IMR-90 (cell line): Measurements from ENCODE around the gene ATP1A2. TPM values are rescaled to one million over a fixed set of nuclear protein-coding genes. Genes with fewer than 3 reads are reported as not detected.

ENCODE experiments used
- ATAC-seq: fragments of 200-7000 bp; cut with Tn5 transposase; 2 replicates; pipeline ENCODE4 v1.9.1; 2020; ENCODE audit warnings: low read depth, mild to moderate bottlenecking, moderate library complexity
- Bru-seq: library from RNA; stranded (reverse); fragments of 400-500 nt; gene quantifications from one replicate; lab custom pipeline; 2021; lab: Mats Ljungman, UMichigan
- BruChase-seq, 2 experiments: library from RNA; stranded (reverse); fragments of 400-500 nt; gene quantifications; one replicate each; lab custom pipeline; 2021; lab: Mats Ljungman, UMichigan
- BruUV-seq: library from RNA; stranded (reverse); fragments of 400-500 nt; replicated peaks from 2 replicates; lab custom pipeline; 2021; lab: Mats Ljungman, UMichigan
- CTCF ChIA-PET: fragments of 300-600 bp; formaldehyde crosslinking; extraction: SDS; loops from one replicate; lab custom pipeline; 2021; ENCODE audit warnings: antibody characterized with exemption; lab: Yijun Ruan, JAX
- POLR2A ChIA-PET: fragments of 300-600 bp; sonication (Branson Sonifier 250); formaldehyde crosslinking; loops from one replicate; lab custom pipeline; 2022; ENCODE audit warnings: antibody characterized with exemption; ENCODE audit not compliant: unreplicated experiment; lab: Charles Lee
- DNase-seq: peaks from one replicate; pipeline ENCODE4 v3.0.0; 2013
- H2AFZ ChIP-seq: replicated peaks from 2 replicates; pipeline ENCODE3; 2013; ENCODE audit warnings: low read length, mild to moderate bottlenecking; ENCODE audit not compliant: poor library complexity
- H2AK5ac ChIP-seq: 2 replicates; pipeline ENCODE4 v1.6.1; 2013; ENCODE audit warnings: low read depth, low read length, inconsistent platforms
- H2AK9ac ChIP-seq: replicated peaks from 2 replicates; pipeline ENCODE3; 2013; ENCODE audit warnings: mild to moderate bottlenecking, low read depth, low read length, moderate library complexity; ENCODE audit not compliant: poor library complexity
- H2BK120ac ChIP-seq: 2 replicates; pipeline ENCODE4 v1.6.1; 2013; ENCODE audit warnings: low read depth, low read length, inconsistent platforms
- H2BK15ac ChIP-seq: 3 replicates; pipeline ENCODE4 v1.6.1; 2013; ENCODE audit warnings: low read depth, low read length, inconsistent platforms
- H2BK20ac ChIP-seq: 2 replicates; pipeline ENCODE4 v1.6.1; 2013; ENCODE audit warnings: low read depth, mild to moderate bottlenecking, inconsistent platforms, low read length, moderate library complexity
- H2BK5ac ChIP-seq: 2 replicates; pipeline ENCODE4 v1.6.1; 2013; ENCODE audit warnings: mild to moderate bottlenecking, low read depth, low read length, inconsistent platforms; ENCODE audit not compliant: poor library complexity, severe bottlenecking
- H3K14ac ChIP-seq: replicated peaks from 2 replicates; pipeline ENCODE4 v1.6.1; 2013; ENCODE audit warnings: low read depth, low read length, inconsistent platforms
- H3K18ac ChIP-seq: 2 replicates; pipeline ENCODE4 v1.6.1; 2013; ENCODE audit warnings: low read depth, low read length, control low read depth
- H3K23ac ChIP-seq: 2 replicates; pipeline ENCODE4 v1.6.1; 2013; ENCODE audit warnings: low read depth, low read length, inconsistent platforms
- H3K27ac ChIP-seq: 2 replicates; pipeline ENCODE4 v1.5.1; 2013; ENCODE audit warnings: mild to moderate bottlenecking, control low read depth, low read length; ENCODE audit not compliant: insufficient read depth
- H3K27me3 ChIP-seq: 2 replicates; pipeline ENCODE4 v1.6.1; 2013; ENCODE audit warnings: low read length; ENCODE audit not compliant: control insufficient read depth, insufficient read depth
- H3K36me3 ChIP-seq: 2 replicates; pipeline ENCODE4 v1.6.1; 2013; ENCODE audit warnings: low read length, mixed read lengths; ENCODE audit not compliant: control insufficient read depth, insufficient read depth
- H3K4ac ChIP-seq: 2 replicates; pipeline ENCODE4 v1.6.1; 2013; ENCODE audit warnings: low read depth, low read length, inconsistent platforms
- H3K4me1 ChIP-seq: 2 replicates; pipeline ENCODE4 v1.6.1; 2013; ENCODE audit warnings: low read length, mixed read lengths; ENCODE audit not compliant: control insufficient read depth, insufficient read depth
- H3K4me2 ChIP-seq: 2 replicates; pipeline ENCODE4 v1.6.1; 2013; ENCODE audit warnings: low read depth, mild to moderate bottlenecking, control low read depth, low read length, moderate library complexity
- H3K4me3 ChIP-seq: 2 replicates; pipeline ENCODE4 v1.5.1; 2013; ENCODE audit warnings: low read depth, mild to moderate bottlenecking, control low read depth, low read length, moderate library complexity; ENCODE audit not compliant: insufficient read depth
- H3K56ac ChIP-seq: 2 replicates; pipeline ENCODE4 v1.6.1; 2013; ENCODE audit warnings: low read length, inconsistent platforms; ENCODE audit not compliant: insufficient read depth; ENCODE audit errors: extremely low read depth
- H3K79me1 ChIP-seq, 2 experiments: 2 replicates each; pipeline ENCODE4 v1.6.1; 2013; ENCODE audit warnings: low read length in 2 of 2, inconsistent platforms in 1 of 2, low read depth in 1 of 2
- H3K9ac ChIP-seq: 2 replicates; pipeline ENCODE4 v1.6.1; 2013; ENCODE audit warnings: low read depth, low read length, control low read depth
- H3K9me1 ChIP-seq: 2 replicates; pipeline ENCODE4 v1.6.1; 2013; ENCODE audit warnings: low read length, inconsistent platforms; ENCODE audit not compliant: insufficient read depth
- H3K9me3 ChIP-seq: 2 replicates; pipeline ENCODE4 v1.6.1; 2013; ENCODE audit warnings: low read length; ENCODE audit not compliant: control insufficient read depth, insufficient read depth
- H4K20me1 ChIP-seq: 2 replicates; pipeline ENCODE4 v1.6.1; 2013; ENCODE audit warnings: low read length, inconsistent platforms; ENCODE audit not compliant: insufficient read depth
- H4K5ac ChIP-seq: 2 replicates; pipeline ENCODE4 v1.6.1; 2013; ENCODE audit warnings: mild to moderate bottlenecking, low read depth, low read length, control low read depth
- H4K8ac ChIP-seq, 2 experiments: 2 replicates each; pipeline ENCODE4 v1.6.1; 2013; ENCODE audit warnings: low read depth in 2 of 2, low read length in 2 of 2, control low read depth in 1 of 2, inconsistent platforms in 1 of 2
- H4K91ac ChIP-seq: 2 replicates; pipeline ENCODE4 v1.6.1; 2013; ENCODE audit warnings: low read depth, low read length, inconsistent platforms; ENCODE audit not compliant: insufficient read depth
- ELK1 ChIP-seq: fragments of 150-350 bp; IDR thresholded peaks from 2 replicates; pipeline ENCODE4 v1.6.1; 2016; ENCODE audit warnings: low read depth, mild to moderate bottlenecking, low read length, moderate library complexity, borderline replicate concordance
- MAFK ChIP-seq: IDR thresholded peaks from 2 replicates; pipeline ENCODE4 v1.6.1; 2012; ENCODE audit warnings: low read depth, low read length, improper control_type of control experiment
- MAZ ChIP-seq: IDR thresholded peaks from 2 replicates; pipeline ENCODE4 v1.6.1; 2012; ENCODE audit warnings: low read depth, mild to moderate bottlenecking, low read length, improper control_type of control experiment, moderate library complexity, borderline replicate concordance
- MXI1 ChIP-seq: IDR thresholded peaks from 2 replicates; pipeline ENCODE4 v1.6.1; 2012; ENCODE audit warnings: low read depth, mild to moderate bottlenecking, low read length, moderate library complexity, borderline replicate concordance
- NFE2L2 ChIP-seq: fragments of 150-350 bp; IDR thresholded peaks from 2 replicates; pipeline ENCODE4 v1.6.1; 2016; ENCODE audit warnings: low read depth, mild to moderate bottlenecking, low read length
- WGBS, 2 experiments: methylation state at CpG; one replicate each; pipeline versions ENCODE4 v1.1.5 to v1.1.7; 2013; ENCODE audit warnings: missing lambda C conversion rate in 2 of 2; ENCODE audit not compliant: insufficient read length in 1 of 2; ENCODE audit errors: extremely low coverage in 2 of 2; 5-methylcytosine and 5-hydroxymethylcytosine counted together
- dilution Hi-C: fragments of 300-500 bp; cut with HindIII; formaldehyde crosslinking; loops from one replicate; pipeline ENCODE4 v1.14.3; 2018; ENCODE audit warnings: low sequenced_read_pairs; ENCODE audit not compliant: unreplicated experiment
- in situ Hi-C: fragments of 300-500 bp; cut with MboI; formaldehyde crosslinking; loops from 3 replicates; pipeline ENCODE4 v1.14.3; 2019; ENCODE audit warnings: low sequenced_read_pairs, inconsistent platforms, mixed read lengths
- intact Hi-C: fragments of 100-400 bp; cut with micrococcal nuclease; formaldehyde crosslinking; loops from 2 replicates; pipeline ENCODE4 v1.10.0; 2022
- long read RNA-seq: library from polyadenylated mRNA; unstranded; transcript quantifications from one replicate; pipeline ENCODE4 v2.0.0, GENCODE V29; 2021; ENCODE audit not compliant: unreplicated experiment
- polyA plus RNA-seq, 3 experiments: library from polyadenylated mRNA; depleted of rRNA; stranded (reverse); fragments of >200 nt; gene quantifications; 2 replicates each; pipeline ENCODE4 v1.2.3, GENCODE V29; 2012; ENCODE audit warnings: low replicate concordance in 1 of 3
- total RNA-seq: library from RNA; depleted of rRNA; stranded (reverse); fragments of >200 nt; gene quantifications from 2 replicates; pipeline ENCODE4 v1.2.3, GENCODE V29; 2012; rRNA removed

ATP1A2 gene
- total RNA-seq = under 0.01 and 0.28 TPM in 2 replicates
- polyA plus RNA-seq (2012; rRNA removed) = 0.14 and 0.15 TPM in 2 replicates
- polyA plus RNA-seq (2012; cell fraction: cytosol; rRNA removed) = 0.01 and 0.16 TPM in 2 replicates
- 0.35 and 0.52 TPM in 2 replicates for polyA plus RNA-seq (2012; cell fraction: nucleus; rRNA removed; ENCODE audit: low replicate concordance)
- Bru-seq, nascent RNA = percentile 18 among the genes with signal in this experiment
- BruChase-seq, experiment 1, labeled RNA remaining after a 6-hour chase = percentile 18 among the genes with signal in this experiment
- BruChase-seq, experiment 2, labeled RNA remaining after a 2-hour chase = percentile 14 among the genes with signal in this experiment
- long read RNA-seq = 0 reads

GRCh38 chr1:160115545-160116282 lies at the start of gene ATP1A2:
TSS of gene ATP1A2 (plus strand) at chr1:160115759. CDS start at chr1:160115862, 103 bp downstream.
- H3K27ac ChIP-seq = no peak within 1 kb of the TSS
- no peak within 1 kb of the TSS for H2BK15ac ChIP-seq
- no peak within 1 kb of the TSS for H4K91ac ChIP-seq
- no peak within 1 kb of the TSS; the same call in 1 of the 2 replicates for H2BK120ac ChIP-seq
- in situ Hi-C loops (no loop called here), dilution Hi-C loops (no loop called here), intact Hi-C loops (no loop called here)
- 10% methylated on average over 5 of the region's 16 CpGs; no CpG with 5 or more reads in 1 of the 2 experiments for WGBS, 2 experiments
- ChIA-PET CTCF (no interaction called here), POLR2A (no interaction called here)
- no peaks in the 10 kb centered on the region; the same call in 1 of the 2 replicates for H3K9me1 ChIP-seq
- no peak within 1 kb of the TSS for H3K14ac ChIP-seq
- ATAC-seq (no peak), DNase-seq (no peak)
- H3K56ac ChIP-seq = no peak within 1 kb of the TSS
- H2AK9ac ChIP-seq = no peak within 1 kb of the TSS
- no TSS peak for BruUV-seq
- no peaks in the 10 kb centered on the region for H4K20me1 ChIP-seq
- no peak within 1 kb of the TSS for H3K4me3 ChIP-seq
- H3K79me1 ChIP-seq = no peaks in the 10 kb centered on the region
- H3K9me3 ChIP-seq = no peaks in the 10 kb centered on the region
- no peak within 1 kb of the TSS for H3K23ac ChIP-seq
- no peak within 1 kb of the TSS for H2AK5ac ChIP-seq
- no peak within 1 kb of the TSS for H2AFZ ChIP-seq
- H3K4me1 ChIP-seq = peaks cover 15% of the 10 kb centered on the region; the same call in 1 of the 2 replicates
- H3K4ac ChIP-seq = no peak within 1 kb of the TSS
- H4K5ac ChIP-seq = no peak within 1 kb of the TSS
- no peak within 1 kb of the TSS for H3K9ac ChIP-seq
- H3K27me3 ChIP-seq = peaks cover 46% of the 10 kb centered on the region
- H2BK5ac ChIP-seq = no peak within 1 kb of the TSS
- no peak within 1 kb of the TSS for H2BK20ac ChIP-seq
- H3K18ac ChIP-seq = no peak within 1 kb of the TSS; the same call in 1 of the 2 replicates
- no peak within 1 kb of the TSS for H4K8ac ChIP-seq
- no peaks in the 10 kb centered on the region for H3K36me3 ChIP-seq
- TF ChIP-seq MAZ (no peak), MAFK (no peak), NFE2L2 (no peak), MXI1 (no peak), ELK1 (no peak)
- no peak within 1 kb of the TSS for H3K4me2 ChIP-seq
